GM18507 (cell line): ENCODE data around the gene PCCA.
"Not testable (repeated sequence)": the region's sequence is repeated elsewhere in the genome, so short reads cannot be mapped to it uniquely, and the experiment has no call there.

Source experiments
- DNase-seq: peaks from one replicate; pipeline ENCODE4 v3.0.0; 2011; ENCODE audit warnings: low read depth; ENCODE audit not compliant: insufficient read length; ENCODE audit errors: extremely low spot score
- FAIRE-seq: peaks from 2 replicates; lab custom pipeline; 2011; peaks lifted over from hg19 to GRCh38; lab: Jason Lieb, UNC

Gene PCCA

GRCh38 chr13:100213576-100213975 lies 124.7 kb downstream of the PCCA start:
- no peak for FAIRE-seq

GRCh38 chr13:100214886-100215285 lies 126.0 kb downstream of the PCCA start:
- FAIRE-seq, result no peak
- no peak for DNase-seq

More at GRCh38 chr13:100213576-100213975, 124.7 kb downstream of the PCCA start:
- DNase-seq, result no peak

GRCh38 chr13:100221166-100221565 lies 132.3 kb downstream of the PCCA start:
- FAIRE-seq (no peak), DNase-seq (no peak)

- DNase-seq, FAIRE-seq: not testable (repeated sequence)
These were observed 135.2 kb downstream of the PCCA start for GRCh38 chr13:100223966-100224530.

- DNase-seq (no peak), FAIRE-seq (no peak)
These were observed 140.7 kb downstream of the PCCA start for GRCh38 chr13:100229603-100230002.

GRCh38 chr13:100230769-100231149 lies 141.9 kb downstream of the PCCA start:
- DNase-seq (no peak), FAIRE-seq (no peak)

- FAIRE-seq, result no peak
- DNase-seq, result no peak
These were observed 142.3 kb downstream of the PCCA start for GRCh38 chr13:100231176-100231575.

- DNase-seq, result no peak
- no peak for FAIRE-seq
These were observed 145.1 kb downstream of the PCCA start for GRCh38 chr13:100234006-100234405.

- no peak for FAIRE-seq
- no peak for DNase-seq
These were observed 145.7 kb downstream of the PCCA start for GRCh38 chr13:100234524-100235136.

- FAIRE-seq (peak; percentile 85), DNase-seq (peak; percentile 15)
These were observed 146.5 kb downstream of the PCCA start for GRCh38 chr13:100235311-100235901.

GRCh38 chr13:100240109-100240779 lies 151.4 kb downstream of the PCCA start:
- no peak for DNase-seq
- no peak for FAIRE-seq

- no peak for FAIRE-seq
These were observed 155.5 kb downstream of the PCCA start for GRCh38 chr13:100244431-100244830.

GRCh38 chr13:100245104-100245503 lies 156.2 kb downstream of the PCCA start:
- DNase-seq, result no peak
- no peak for FAIRE-seq

More at GRCh38 chr13:100244431-100244830, 155.5 kb downstream of the PCCA start:
- DNase-seq, result no peak

- DNase-seq, result no peak
- no peak for FAIRE-seq
These were observed 159.0 kb downstream of the PCCA start for GRCh38 chr13:100247937-100248336.

- DNase-seq (no peak), FAIRE-seq (no peak)
These were observed 165.1 kb downstream of the PCCA start for GRCh38 chr13:100254002-100254401.

GRCh38 chr13:100262404-100262803 lies 173.5 kb downstream of the PCCA start:
- DNase-seq, result no peak
- no peak for FAIRE-seq

GRCh38 chr13:100266026-100266425 lies 177.1 kb downstream of the PCCA start:
- FAIRE-seq (no peak), DNase-seq (no peak)

GRCh38 chr13:100269837-100270236 lies 180.9 kb downstream of the PCCA start:
- peak; percentile 29 for FAIRE-seq
- no peak for DNase-seq

GRCh38 chr13:100273138-100273537 lies 184.2 kb downstream of the PCCA start:
- no peak for DNase-seq
- FAIRE-seq, result no peak

GRCh38 chr13:100273552-100273951 lies 184.7 kb downstream of the PCCA start:
- no peak for DNase-seq
- FAIRE-seq, result no peak
